HepG2 (cell line): ENCODE data around the gene SDK1. TPM values are rescaled to one million over a fixed set of nuclear protein-coding genes. Genes with fewer than 3 reads are reported as not detected.
A peak's percentile ranks its signal among the peaks of the same experiment; 100 is the strongest.

Experiments
- BCL6 ChIP-seq: IDR thresholded peaks from 2 replicates; pipeline ENCODE4 v1.6.1; 2016; ENCODE audit warnings: missing genetic modification reagents, missing compliant biosample characterization
- CEBPG ChIP-seq: IDR thresholded peaks from 2 replicates; pipeline ENCODE4 v1.6.1; 2016
- ELF1 ChIP-seq: sonication (generic); formaldehyde crosslinking; IDR thresholded peaks from 2 replicates; pipeline ENCODE4 v1.4.0; 2020; ENCODE audit warnings: missing genetic modification reagents
- EP300 ChIP-seq, 3 experiments: sonication (generic) in 1 of 3; formaldehyde crosslinking in 1 of 3; IDR thresholded peaks; 2 replicates each; pipeline versions ENCODE4 v1.5.1 to v1.6.1; 2011 to 2020; ENCODE audit warnings: low read depth in 2 of 3, low read length in 2 of 3, borderline replicate concordance in 1 of 3, improper control_type of control experiment in 1 of 3, mild to moderate bottlenecking in 1 of 3, missing genetic modification reagents in 1 of 3, moderate library complexity in 1 of 3
- HES4 ChIP-seq: sonication (generic); formaldehyde crosslinking; IDR thresholded peaks from 2 replicates; pipeline ENCODE4 v1.9.0; 2021; ENCODE audit warnings: mild to moderate bottlenecking, missing genetic modification reagents, borderline replicate concordance
- HMG20A ChIP-seq: IDR thresholded peaks from 2 replicates; pipeline ENCODE4 v1.6.1; 2016; ENCODE audit warnings: borderline replicate concordance
- MAF1 ChIP-seq: sonication (generic); formaldehyde crosslinking; IDR thresholded peaks from 2 replicates; pipeline ENCODE4 v1.5.0; 2020; ENCODE audit warnings: missing genetic modification reagents, borderline replicate concordance
- NAIF1 ChIP-seq: sonication (generic); formaldehyde crosslinking; IDR thresholded peaks from 2 replicates; pipeline ENCODE4 v1.5.0; 2020; ENCODE audit warnings: mild to moderate bottlenecking, missing genetic modification reagents, borderline replicate concordance
- NFYC ChIP-seq: IDR thresholded peaks from 2 replicates; pipeline ENCODE4 v1.6.1; 2016; ENCODE audit warnings: missing genetic modification reagents, missing compliant biosample characterization
- RBM22 ChIP-seq: fragments of 200-400 bp; formaldehyde crosslinking; optimal IDR thresholded peaks from 2 replicates; pipeline ENCODE3; 2017; ENCODE audit warnings: mild to moderate bottlenecking, low read length, moderate library complexity
- SATB2 ChIP-seq: sonication (generic); formaldehyde crosslinking; IDR thresholded peaks from 2 replicates; pipeline ENCODE4 v1.5.0; 2020; ENCODE audit warnings: missing genetic modification reagents
- SP2 ChIP-seq: sonication (generic); formaldehyde crosslinking; IDR thresholded peaks from 2 replicates; pipeline ENCODE4 v1.5.1; 2020; ENCODE audit warnings: mild to moderate bottlenecking, missing genetic modification reagents
- SSRP1 ChIP-seq: IDR thresholded peaks from 2 replicates; pipeline ENCODE4 v1.6.1; 2016; ENCODE audit warnings: control low read depth
- STAT5B ChIP-seq: sonication (generic); formaldehyde crosslinking; IDR thresholded peaks from 2 replicates; pipeline ENCODE4 v1.4.0; 2020; ENCODE audit warnings: missing genetic modification reagents
- TCF7L2 ChIP-seq: IDR thresholded peaks from 2 replicates; pipeline ENCODE4 v1.6.1; 2011; ENCODE audit warnings: mild to moderate bottlenecking, low read depth, low read length, moderate library complexity
- WIZ ChIP-seq: sonication (generic); formaldehyde crosslinking; IDR thresholded peaks from 2 replicates; pipeline ENCODE4 v1.5.1; 2020; ENCODE audit warnings: mild to moderate bottlenecking, missing genetic modification reagents
- ZBTB7A ChIP-seq: sonication (generic); formaldehyde crosslinking; IDR thresholded peaks from 2 replicates; pipeline ENCODE4 v1.8.0; 2022; ENCODE audit warnings: mild to moderate bottlenecking, missing genetic modification reagents
- ZNF256 ChIP-seq: sonication (generic); formaldehyde crosslinking; conservative IDR thresholded peaks from 2 replicates; pipeline ENCODE4 v1.4.0; 2020; ENCODE audit warnings: missing genetic modification reagents
- ZNF292 ChIP-seq: sonication (generic); formaldehyde crosslinking; IDR thresholded peaks from 2 replicates; pipeline ENCODE4 v1.8.1; 2022; ENCODE audit warnings: mild to moderate bottlenecking, low read depth, missing genetic modification reagents, borderline replicate concordance
- polyA plus RNA-seq, 8 experiments: library from polyadenylated mRNA; depleted of rRNA in 3 of 8; stranded (reverse) in 7 of 8; unstranded in 1 of 8; fragments of >200 nt; fragmentation: Illumina TruSeq in 4 of 8; extraction: Trizol in 4 of 8; gene quantifications; 2 replicates each; pipeline versions ENCODE4 v1.2.1 to v1.2.3, GENCODE V29; 2011 to 2016; ENCODE audit warnings: low read depth in 4 of 8, missing spikeins in 1 of 8, mixed read lengths in 1 of 8; ENCODE audit not compliant: insufficient read depth in 1 of 8
- total RNA-seq, 5 experiments: library from RNA; depleted of rRNA; stranded (reverse); fragments of >200 nt; fragmentation: Illumina TruSeq; extraction: Trizol; gene quantifications; 2 replicates each; pipeline ENCODE4 v1.2.3, GENCODE V29; 2016; ENCODE audit warnings: low read depth in 1 of 5
- TF ChIP-seq, protein P1 (sequence below): sonication (generic); formaldehyde crosslinking; IDR thresholded peaks from 2 replicates; pipeline ENCODE4 v1.4.0; 2020; ENCODE audit warnings: missing genetic modification reagents
- TF ChIP-seq, protein P2 (sequence below): sonication (generic); formaldehyde crosslinking; IDR thresholded peaks from 2 replicates; pipeline ENCODE4 v1.4.0; 2020; ENCODE audit warnings: mild to moderate bottlenecking, missing genetic modification reagents
- TF ChIP-seq, protein P3 (sequence below): IDR thresholded peaks from 2 replicates; pipeline ENCODE4 v1.6.1; 2012; ENCODE audit warnings: inconsistent platforms
- TF ChIP-seq, protein P4 (sequence below): sonication (generic); formaldehyde crosslinking; IDR thresholded peaks from 2 replicates; pipeline ENCODE4 v1.5.1; 2020; ENCODE audit warnings: mild to moderate bottlenecking, missing genetic modification reagents, borderline replicate concordance

The SDK1 gene
- total and polyA plus RNA-seq, 2 of the 13 experiments (the other 11 are each of a cell fraction or from before 2014, with no cell fraction given): 0.35 to 2.4 TPM

DNA sequence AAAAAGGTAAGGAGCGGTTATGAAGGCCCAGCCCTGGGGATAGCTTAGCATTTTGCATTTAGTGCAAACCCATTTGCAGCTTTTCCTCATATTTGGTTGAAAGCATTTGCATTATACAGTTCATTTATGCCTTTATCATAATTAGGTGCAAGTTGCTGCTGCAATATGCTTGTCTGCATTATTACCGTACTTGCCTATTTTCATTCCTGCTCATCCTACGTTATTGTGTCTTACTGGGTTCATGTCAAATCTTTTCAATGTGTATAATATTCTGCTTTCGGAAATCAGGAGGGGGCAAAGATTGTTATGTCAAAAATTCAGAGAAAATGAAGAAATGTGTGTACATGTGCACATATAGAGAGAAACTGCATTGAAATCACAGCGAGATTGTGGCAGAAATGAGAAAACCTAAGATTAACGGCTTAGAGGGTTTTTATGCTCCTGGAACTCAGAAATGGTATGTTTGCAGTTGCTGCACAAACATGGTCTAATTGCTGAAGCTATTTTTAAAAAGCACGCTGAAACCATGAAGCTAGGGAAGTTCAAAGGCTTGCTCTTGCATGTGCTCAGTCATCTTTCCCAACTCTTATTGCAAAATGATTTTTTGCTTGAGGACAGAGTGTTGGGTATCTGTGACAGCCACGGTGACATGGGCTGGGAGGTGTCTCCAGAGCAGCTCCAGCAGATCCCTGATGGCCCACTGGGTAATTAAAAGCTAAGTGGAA, 613.2 kb downstream of the SDK1 start (continued):
- TF ChIP-seq, protein P1, sequence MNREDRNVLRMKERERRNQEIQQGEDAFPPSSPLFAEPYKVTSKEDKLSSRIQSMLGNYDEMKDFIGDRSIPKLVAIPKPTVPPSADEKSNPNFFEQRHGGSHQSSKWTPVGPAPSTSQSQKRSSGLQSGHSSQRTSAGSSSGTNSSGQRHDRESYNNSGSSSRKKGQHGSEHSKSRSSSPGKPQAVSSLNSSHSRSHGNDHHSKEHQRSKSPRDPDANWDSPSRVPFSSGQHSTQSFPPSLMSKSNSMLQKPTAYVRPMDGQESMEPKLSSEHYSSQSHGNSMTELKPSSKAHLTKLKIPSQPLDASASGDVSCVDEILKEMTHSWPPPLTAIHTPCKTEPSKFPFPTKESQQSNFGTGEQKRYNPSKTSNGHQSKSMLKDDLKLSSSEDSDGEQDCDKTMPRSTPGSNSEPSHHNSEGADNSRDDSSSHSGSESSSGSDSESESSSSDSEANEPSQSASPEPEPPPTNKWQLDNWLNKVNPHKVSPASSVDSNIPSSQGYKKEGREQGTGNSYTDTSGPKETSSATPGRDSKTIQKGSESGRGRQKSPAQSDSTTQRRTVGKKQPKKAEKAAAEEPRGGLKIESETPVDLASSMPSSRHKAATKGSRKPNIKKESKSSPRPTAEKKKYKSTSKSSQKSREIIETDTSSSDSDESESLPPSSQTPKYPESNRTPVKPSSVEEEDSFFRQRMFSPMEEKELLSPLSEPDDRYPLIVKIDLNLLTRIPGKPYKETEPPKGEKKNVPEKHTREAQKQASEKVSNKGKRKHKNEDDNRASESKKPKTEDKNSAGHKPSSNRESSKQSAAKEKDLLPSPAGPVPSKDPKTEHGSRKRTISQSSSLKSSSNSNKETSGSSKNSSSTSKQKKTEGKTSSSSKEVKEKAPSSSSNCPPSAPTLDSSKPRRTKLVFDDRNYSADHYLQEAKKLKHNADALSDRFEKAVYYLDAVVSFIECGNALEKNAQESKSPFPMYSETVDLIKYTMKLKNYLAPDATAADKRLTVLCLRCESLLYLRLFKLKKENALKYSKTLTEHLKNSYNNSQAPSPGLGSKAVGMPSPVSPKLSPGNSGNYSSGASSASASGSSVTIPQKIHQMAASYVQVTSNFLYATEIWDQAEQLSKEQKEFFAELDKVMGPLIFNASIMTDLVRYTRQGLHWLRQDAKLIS (CRISPR knock-in tag): no peak
- no peak for TF ChIP-seq NFYC
- no peak for TF ChIP-seq SSRP1 (CRISPR knock-in tag)
- TF ChIP-seq, protein P2, sequence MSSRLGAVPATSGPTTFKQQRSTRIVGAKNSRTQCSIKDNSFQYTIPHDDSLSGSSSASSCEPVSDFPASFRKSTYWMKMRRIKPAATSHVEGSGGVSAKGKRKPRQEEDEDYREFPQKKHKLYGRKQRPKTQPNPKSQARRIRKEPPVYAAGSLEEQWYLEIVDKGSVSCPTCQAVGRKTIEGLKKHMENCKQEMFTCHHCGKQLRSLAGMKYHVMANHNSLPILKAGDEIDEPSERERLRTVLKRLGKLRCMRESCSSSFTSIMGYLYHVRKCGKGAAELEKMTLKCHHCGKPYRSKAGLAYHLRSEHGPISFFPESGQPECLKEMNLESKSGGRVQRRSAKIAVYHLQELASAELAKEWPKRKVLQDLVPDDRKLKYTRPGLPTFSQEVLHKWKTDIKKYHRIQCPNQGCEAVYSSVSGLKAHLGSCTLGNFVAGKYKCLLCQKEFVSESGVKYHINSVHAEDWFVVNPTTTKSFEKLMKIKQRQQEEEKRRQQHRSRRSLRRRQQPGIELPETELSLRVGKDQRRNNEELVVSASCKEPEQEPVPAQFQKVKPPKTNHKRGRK (CRISPR knock-in tag): no peak
- no peak for TF ChIP-seq SP2 (CRISPR knock-in tag)
- TF ChIP-seq ZNF292 (CRISPR knock-in tag): no peak
- no peak for TF ChIP-seq RBM22
- TF ChIP-seq SATB2 (CRISPR knock-in tag): no peak
- no peak for TF ChIP-seq ZBTB7A (CRISPR knock-in tag)
- no peak for TF ChIP-seq ZNF256 (CRISPR knock-in tag)
- TF ChIP-seq, protein P3, sequence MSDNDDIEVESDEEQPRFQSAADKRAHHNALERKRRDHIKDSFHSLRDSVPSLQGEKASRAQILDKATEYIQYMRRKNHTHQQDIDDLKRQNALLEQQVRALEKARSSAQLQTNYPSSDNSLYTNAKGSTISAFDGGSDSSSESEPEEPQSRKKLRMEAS: 0 out of 2 replicates have a peak, but pooled peaks have one; percentile 32
- no peak for TF ChIP-seq WIZ (CRISPR knock-in tag)
- TF ChIP-seq HMG20A (CRISPR knock-in tag): peak; percentile 46; the same call in 1 of the 2 replicates
- peak in 1 of 2 experiments; percentile 62; a peak in 2 of 4 replicates for TF ChIP-seq EP300 (IDR thresholded peaks at IDR 0.05; ENCODE audit: low read depth in 2 of 2, low read length in 2 of 2)
- peak; percentile 66 for TF ChIP-seq EP300 (CRISPR knock-in tag; IDR thresholded peaks at IDR 0.05; ENCODE audit: borderline replicate concordance)
- no peak for TF ChIP-seq MAF1 (CRISPR knock-in tag)
- TF ChIP-seq NAIF1 (CRISPR knock-in tag): no peak
- TF ChIP-seq TCF7L2: no peak
- peak; percentile 61 for TF ChIP-seq CEBPG (CRISPR knock-in tag)
- TF ChIP-seq HES4 (CRISPR knock-in tag): no peak
- peak; percentile 60 for TF ChIP-seq BCL6 (CRISPR knock-in tag)
- TF ChIP-seq ELF1: no peak
- TF ChIP-seq, protein P4, sequence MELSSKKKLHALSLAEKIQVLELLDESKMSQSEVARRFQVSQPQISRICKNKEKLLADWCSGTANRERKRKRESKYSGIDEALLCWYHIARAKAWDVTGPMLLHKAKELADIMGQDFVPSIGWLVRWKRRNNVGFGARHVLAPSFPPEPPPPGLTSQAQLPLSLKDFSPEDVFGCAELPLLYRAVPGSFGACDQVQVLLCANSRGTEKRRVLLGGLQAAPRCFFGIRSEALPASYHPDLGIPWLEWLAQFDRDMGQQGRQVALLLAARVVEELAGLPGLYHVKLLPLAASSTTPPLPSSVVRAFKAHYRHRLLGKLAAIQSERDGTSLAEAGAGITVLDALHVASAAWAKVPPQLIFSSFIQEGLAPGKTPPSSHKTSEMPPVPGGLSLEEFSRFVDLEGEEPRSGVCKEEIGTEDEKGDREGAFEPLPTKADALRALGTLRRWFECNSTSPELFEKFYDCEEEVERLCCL (CRISPR knock-in tag): no peak
- TF ChIP-seq STAT5B: no peak
